Activated CD8-positive, alpha-beta T cell treated with anti-CD3 and anti-CD28 coated beads for 36 hours (primary cell): ENCODE results near the gene FOXO1. TPM values are rescaled to one million over a fixed set of nuclear protein-coding genes. Genes with fewer than 3 reads are reported as not detected.
A peak's percentile ranks its signal among the peaks of the same experiment; 100 is the strongest.

Source experiments
- ATAC-seq: fragments of 200-7000 bp; cut with Tn5 transposase; one replicate; pipeline ENCODE4 v1.10.0; 2021; ENCODE audit warnings: mild to moderate bottlenecking, moderate library complexity
- CTCF ChIA-PET: fragments of 350-600 bp; sonication (Branson Sonifier 250); formaldehyde crosslinking; loops from one replicate; lab custom pipeline; 2021; ENCODE audit warnings: antibody characterized with exemption; lab: Charles Lee
- POLR2A ChIA-PET: fragments of 350-600 bp; sonication (Branson Sonifier 250); formaldehyde crosslinking; loops from one replicate; lab custom pipeline; 2021; ENCODE audit warnings: antibody characterized with exemption; lab: Charles Lee
- DNase-seq: peaks from one replicate; pipeline ENCODE4 v3.0.0-alpha.2; 2020
- H3K27ac Mint-ChIP-seq: one replicate; pipeline ENCODE4 v1.8.0; 2021; ENCODE audit warnings: mild to moderate bottlenecking, mixed read lengths
- H3K27me3 Mint-ChIP-seq: one replicate; pipeline ENCODE4 v1.8.0; 2021; ENCODE audit warnings: mixed read lengths
- H3K36me3 Mint-ChIP-seq: one replicate; pipeline ENCODE4 v1.8.0; 2021; ENCODE audit warnings: low read depth, mixed read lengths
- H3K4me1 Mint-ChIP-seq: one replicate; pipeline ENCODE4 v1.8.0; 2021; ENCODE audit warnings: low read depth, mixed read lengths
- H3K4me3 Mint-ChIP-seq: one replicate; pipeline ENCODE4 v1.8.0; 2021; ENCODE audit warnings: mild to moderate bottlenecking, moderate library complexity, mixed read lengths
- H3K9me3 Mint-ChIP-seq: one replicate; pipeline ENCODE4 v1.8.0; 2021; ENCODE audit warnings: mixed read lengths
- intact Hi-C: fragments of 100-400 bp; cut with micrococcal nuclease; formaldehyde crosslinking; loops from one replicate; pipeline ENCODE4 v1.10.0; 2022
- total RNA-seq, 2 experiments: library from RNA; stranded (reverse); gene quantifications; one replicate each; pipeline ENCODE4 v1.2.3, GENCODE V29; 2021
- TF ChIP-seq, protein P1 (sequence below): fragments of 200-600 bp; IDR thresholded peaks from one replicate; pipeline ENCODE4 v1.8.0; 2022; ENCODE audit warnings: antibody characterized with exemption, mild to moderate bottlenecking

FOXO1 gene
- total RNA-seq, 2 experiments from 2014 or later: 30.6 to 30.8 TPM

DNA sequence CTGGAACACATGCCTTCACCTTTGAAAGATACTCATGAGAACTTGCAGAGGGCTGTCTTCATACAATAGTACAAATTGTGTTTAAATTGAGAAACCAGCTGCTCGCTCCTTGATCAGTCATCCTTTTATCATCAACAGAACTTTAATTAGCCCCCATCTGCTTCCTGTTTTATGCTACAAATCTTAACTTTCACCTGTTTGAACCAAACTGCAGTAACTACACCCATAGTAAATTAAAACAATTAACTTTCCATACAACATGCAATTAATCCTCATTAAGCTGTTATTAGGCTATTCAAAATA is 85.2 kb downstream of the FOXO1 start:
- DNase-seq (no peak), ATAC-seq (no peak)
- H3K27me3 Mint-ChIP-seq: no peaks in the 10 kb centered on the region
- peaks cover 15% of the 10 kb centered on the region for H3K9me3 Mint-ChIP-seq
- intact Hi-C loops: no loop called here
- ChIA-PET CTCF (interaction anchor here (1.3 to 2.0 kb wide), 2 partner anchors 8 to 10 kb away, joined by 3 to 7 read pairs; no protein-coding TSS in a partner anchor), POLR2A (interaction anchor here (0.6 to 1.7 kb wide), 6 partner anchors 9 to 674 kb away, joined by 3 to 6 read pairs (median 3); no protein-coding TSS in a partner anchor)
- H3K4me1 Mint-ChIP-seq: peaks cover 94% of the 10 kb centered on the region
- TF ChIP-seq, protein P1, sequence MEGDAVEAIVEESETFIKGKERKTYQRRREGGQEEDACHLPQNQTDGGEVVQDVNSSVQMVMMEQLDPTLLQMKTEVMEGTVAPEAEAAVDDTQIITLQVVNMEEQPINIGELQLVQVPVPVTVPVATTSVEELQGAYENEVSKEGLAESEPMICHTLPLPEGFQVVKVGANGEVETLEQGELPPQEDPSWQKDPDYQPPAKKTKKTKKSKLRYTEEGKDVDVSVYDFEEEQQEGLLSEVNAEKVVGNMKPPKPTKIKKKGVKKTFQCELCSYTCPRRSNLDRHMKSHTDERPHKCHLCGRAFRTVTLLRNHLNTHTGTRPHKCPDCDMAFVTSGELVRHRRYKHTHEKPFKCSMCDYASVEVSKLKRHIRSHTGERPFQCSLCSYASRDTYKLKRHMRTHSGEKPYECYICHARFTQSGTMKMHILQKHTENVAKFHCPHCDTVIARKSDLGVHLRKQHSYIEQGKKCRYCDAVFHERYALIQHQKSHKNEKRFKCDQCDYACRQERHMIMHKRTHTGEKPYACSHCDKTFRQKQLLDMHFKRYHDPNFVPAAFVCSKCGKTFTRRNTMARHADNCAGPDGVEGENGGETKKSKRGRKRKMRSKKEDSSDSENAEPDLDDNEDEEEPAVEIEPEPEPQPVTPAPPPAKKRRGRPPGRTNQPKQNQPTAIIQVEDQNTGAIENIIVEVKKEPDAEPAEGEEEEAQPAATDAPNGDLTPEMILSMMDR: no peak
- H3K4me3 Mint-ChIP-seq: no peak overlapping the region
- peaks cover 26% of the 10 kb centered on the region for H3K36me3 Mint-ChIP-seq
- H3K27ac Mint-ChIP-seq: peak overlapping the region; percentile 76

DNA sequence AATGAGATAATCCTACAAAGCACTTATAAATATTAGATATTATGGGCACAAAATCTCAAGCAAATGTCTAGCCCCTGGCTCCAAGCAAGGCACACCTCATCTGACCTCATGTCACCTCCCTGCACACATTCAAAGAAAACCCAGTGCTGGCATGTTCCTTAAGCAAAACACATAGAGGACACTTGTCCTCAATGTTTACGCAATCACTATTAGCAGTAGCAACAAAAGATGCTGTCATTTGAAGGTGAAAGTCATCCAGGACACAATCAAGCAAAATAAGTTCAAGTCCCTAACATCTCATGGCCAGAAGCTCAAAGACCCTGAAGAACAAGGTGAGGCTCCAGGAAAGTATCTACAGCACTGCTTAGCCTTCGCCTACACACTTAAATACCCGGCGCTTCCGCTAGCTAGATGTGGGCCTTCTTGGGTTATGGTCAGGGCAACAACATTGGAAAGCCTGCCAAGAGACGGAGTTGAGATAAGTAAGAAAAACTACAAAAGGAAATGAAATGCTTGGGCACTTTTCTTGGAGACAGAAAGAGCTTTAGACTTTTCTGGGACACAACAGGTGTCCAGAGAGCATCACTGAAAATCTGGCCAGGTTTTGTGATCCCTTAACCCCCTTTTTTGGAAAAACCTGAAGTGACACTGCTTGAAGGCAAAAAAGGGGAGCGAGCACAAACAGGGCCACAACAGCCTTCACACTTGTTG is 85.7 kb downstream of the FOXO1 start:
- no peak for DNase-seq
- Mint-ChIP-seq H3K4me1 (peaks cover 94% of the 10 kb centered on the region), H3K36me3 (peaks cover 26% of the 10 kb centered on the region), H3K4me3 (no peak overlapping the region), H3K27me3 (no peaks in the 10 kb centered on the region), H3K27ac (peak overlapping the region; percentile 76), H3K9me3 (peaks cover 15% of the 10 kb centered on the region)
- ChIA-PET POLR2A (interaction anchor here (0.5 to 1.7 kb wide), 5 partner anchors 8 to 85 kb away, joined by 3 to 6 read pairs (median 3); no protein-coding TSS in a partner anchor), CTCF (interaction anchor here (1.3 to 2.0 kb wide), 2 partner anchors 9 to 10 kb away, joined by 3 to 7 read pairs; no protein-coding TSS in a partner anchor)
- TF ChIP-seq, protein P1: no peak
- intact Hi-C loops: no loop called here
- ATAC-seq: no peak

DNA sequence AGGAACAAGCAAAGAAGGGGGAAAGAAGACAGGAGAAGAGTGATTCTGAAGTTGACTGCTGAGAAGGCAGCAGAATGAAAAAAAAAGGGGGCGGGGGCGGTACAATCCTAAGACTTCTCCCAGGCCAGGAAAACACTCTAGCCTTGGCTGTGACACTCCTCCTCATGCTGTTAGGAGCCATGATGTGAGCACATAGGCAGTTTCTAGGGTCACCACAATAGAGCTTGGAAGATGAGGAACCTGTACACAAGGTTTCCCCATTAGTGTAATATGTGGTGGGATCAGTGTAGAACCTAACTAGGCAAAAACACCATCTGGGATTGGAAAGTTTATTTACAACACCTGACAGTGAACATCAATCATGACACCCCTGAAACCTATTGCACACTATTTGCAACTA is 86.9 kb downstream of the FOXO1 start:
- Mint-ChIP-seq H3K4me3 (no peak overlapping the region), H3K27me3 (no peaks in the 10 kb centered on the region), H3K9me3 (peaks cover 14% of the 10 kb centered on the region), H3K36me3 (peaks cover 20% of the 10 kb centered on the region), H3K4me1 (peaks cover 93% of the 10 kb centered on the region), H3K27ac (peak overlapping the region; percentile 2)
- POLR2A ChIA-PET: interaction anchor here (1.2 kb wide), 1 partner anchor 95 kb away, joined by 3 read pairs; no protein-coding TSS in a partner anchor
- no peak for DNase-seq
- intact Hi-C loops: no loop called here
- TF ChIP-seq, protein P1: no peak
- CTCF ChIA-PET: no interaction called here
- no peak for ATAC-seq

DNA sequence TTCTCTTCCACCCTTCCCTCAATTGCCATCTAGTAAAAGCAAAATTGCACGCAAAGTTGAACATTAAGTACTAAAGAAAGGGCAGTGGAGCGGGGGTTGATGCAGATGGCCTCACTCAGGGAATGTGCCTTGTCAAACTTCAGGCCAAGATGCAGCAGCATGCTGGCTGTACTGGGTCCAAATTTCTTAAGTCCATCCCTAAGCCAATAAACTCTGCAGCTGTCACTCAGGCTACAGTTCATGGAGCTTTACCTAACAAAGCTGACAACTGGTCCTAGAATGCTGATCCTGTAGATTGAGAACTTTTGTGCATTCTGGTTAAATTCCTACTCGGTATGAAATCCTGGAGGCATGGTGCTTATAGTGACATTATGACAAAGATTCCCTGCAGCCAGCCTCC is 88.4 kb downstream of the FOXO1 start:
- POLR2A ChIA-PET: interaction anchor here (1.7 kb wide), 1 partner anchor 14 kb away, joined by 5 read pairs; no protein-coding TSS in a partner anchor

More for the DNA sequence above, 88.4 kb downstream of the FOXO1 start:
- intact Hi-C loops: no loop called here
- Mint-ChIP-seq H3K4me1 (peaks cover 96% of the 10 kb centered on the region), H3K9me3 (peaks cover 5% of the 10 kb centered on the region), H3K4me3 (no peak overlapping the region), H3K27ac (peak overlapping the region; percentile 25), H3K36me3 (peaks cover 13% of the 10 kb centered on the region), H3K27me3 (no peaks in the 10 kb centered on the region)
- DNase-seq (no peak), ATAC-seq (no peak)
- CTCF ChIA-PET: interaction anchor here (1.2 kb wide), 1 partner anchor 9 kb away, joined by 3 read pairs; no protein-coding TSS in a partner anchor
- TF ChIP-seq, protein P1: no peak
